MG63 (cell line): ENCODE results near the gene RAB22A. TPM values are rescaled to one million over a fixed set of nuclear protein-coding genes. Genes with fewer than 3 reads are reported as not detected.

Experiments
- DNase-seq: peaks from one replicate; pipeline ENCODE4 v3.0.0-alpha.2; 2020
- H3K27me3 ChIP-seq: fragments of 250-450 bp; sonication (Bioruptor Pico); 2 replicates; pipeline ENCODE4 v1.5.1; 2020; ENCODE audit warnings: mild to moderate bottlenecking, moderate library complexity
- H3K36me3 ChIP-seq: fragments of 250-450 bp; sonication (Bioruptor Pico); 2 replicates; pipeline ENCODE4 v1.5.1; 2020; ENCODE audit warnings: mild to moderate bottlenecking, moderate library complexity
- H3K4me3 ChIP-seq: fragments of 250-450 bp; sonication (Bioruptor Pico); 2 replicates; pipeline ENCODE4 v1.5.1; 2020; ENCODE audit warnings: mild to moderate bottlenecking, moderate library complexity
- H3K9me3 ChIP-seq: fragments of 250-450 bp; sonication (Bioruptor Pico); 2 replicates; pipeline ENCODE4 v1.5.1; 2020; ENCODE audit warnings: mild to moderate bottlenecking, moderate library complexity
- total RNA-seq: library from RNA; depleted of rRNA; stranded (reverse); fragments of >200 nt; shearing (Covaris generic); gene quantifications from 2 replicates; pipeline ENCODE4 v1.2.3, GENCODE V29; 2014; ENCODE audit warnings: low replicate concordance

The RAB22A gene
- total RNA-seq, 1 experiment from 2014 or later = 14.2 TPM

GRCh38 chr20:58325912-58326311 lies 16.4 kb downstream of the RAB22A start:
- Histone ChIP-seq H3K9me3 (no peaks in the 10 kb centered on the region), H3K4me3 (no peak overlapping the region), H3K36me3 (peaks cover 7% of the 10 kb centered on the region), H3K27me3 (no peaks in the 10 kb centered on the region)
- DNase-seq = no peak

- DNase-seq = no peak
- no peaks in the 10 kb centered on the region for H3K9me3 ChIP-seq
- H3K4me3 ChIP-seq = no peak overlapping the region
- peaks cover 12% of the 10 kb centered on the region for H3K36me3 ChIP-seq
- H3K27me3 ChIP-seq = no peaks in the 10 kb centered on the region
These were observed 17.7 kb downstream of the RAB22A start for GRCh38 chr20:58327211-58327610.

- Histone ChIP-seq H3K9me3 (no peaks in the 10 kb centered on the region), H3K27me3 (no peaks in the 10 kb centered on the region), H3K4me3 (no peak overlapping the region), H3K36me3 (peaks cover 15% of the 10 kb centered on the region)
- no peak for DNase-seq
These were observed 19.3 kb downstream of the RAB22A start for GRCh38 chr20:58328836-58329235.

- Histone ChIP-seq H3K4me3 (no peak overlapping the region), H3K27me3 (no peaks in the 10 kb centered on the region), H3K36me3 (peaks cover 15% of the 10 kb centered on the region), H3K9me3 (no peaks in the 10 kb centered on the region)
- no peak for DNase-seq
These were observed 20.2 kb downstream of the RAB22A start for GRCh38 chr20:58329711-58330110.

GRCh38 chr20:58330249-58330648 lies 20.7 kb downstream of the RAB22A start:
- Histone ChIP-seq H3K9me3 (no peaks in the 10 kb centered on the region), H3K36me3 (peaks cover 15% of the 10 kb centered on the region), H3K27me3 (no peaks in the 10 kb centered on the region), H3K4me3 (no peak overlapping the region)
- DNase-seq = no peak

GRCh38 chr20:58330687-58331086 lies 21.2 kb downstream of the RAB22A start:
- H3K4me3 ChIP-seq = no peak overlapping the region
- peaks cover 12% of the 10 kb centered on the region for H3K36me3 ChIP-seq
- H3K9me3 ChIP-seq = no peaks in the 10 kb centered on the region
- DNase-seq = no peak
- H3K27me3 ChIP-seq = no peaks in the 10 kb centered on the region

- peaks cover 11% of the 10 kb centered on the region for H3K36me3 ChIP-seq
- no peaks in the 10 kb centered on the region for H3K9me3 ChIP-seq
- H3K4me3 ChIP-seq = no peak overlapping the region
- no peak for DNase-seq
- no peaks in the 10 kb centered on the region for H3K27me3 ChIP-seq
These were observed 22.5 kb downstream of the RAB22A start for GRCh38 chr20:58331961-58332551.

- H3K4me3 ChIP-seq = no peak overlapping the region
- H3K27me3 ChIP-seq = no peaks in the 10 kb centered on the region
- 0 out of 2 replicates have a peak, but pooled peaks cover 2% of the 10 kb centered on the region for H3K9me3 ChIP-seq
- no peak for DNase-seq
- H3K36me3 ChIP-seq = peaks cover 22% of the 10 kb centered on the region
These were observed 30.2 kb downstream of the RAB22A start for GRCh38 chr20:58339741-58340140.

GRCh38 chr20:58340151-58340550 lies 30.6 kb downstream of the RAB22A start:
- Histone ChIP-seq H3K9me3 (0 out of 2 replicates have a peak, but pooled peaks cover 2% of the 10 kb centered on the region), H3K36me3 (peaks cover 22% of the 10 kb centered on the region), H3K27me3 (no peaks in the 10 kb centered on the region), H3K4me3 (no peak overlapping the region)
- DNase-seq = no peak

- H3K4me3 ChIP-seq = no peak overlapping the region
- H3K9me3 ChIP-seq = 0 out of 2 replicates have a peak, but pooled peaks cover 2% of the 10 kb centered on the region
- peak; percentile 22 for DNase-seq
- peaks cover 28% of the 10 kb centered on the region for H3K36me3 ChIP-seq
- H3K27me3 ChIP-seq = no peaks in the 10 kb centered on the region
These were observed 31.3 kb downstream of the RAB22A start for GRCh38 chr20:58340853-58341252.

- 0 out of 2 replicates have a peak, but pooled peaks cover 2% of the 10 kb centered on the region for H3K9me3 ChIP-seq
- DNase-seq = no peak
- H3K4me3 ChIP-seq = no peak overlapping the region
- H3K36me3 ChIP-seq = peaks cover 43% of the 10 kb centered on the region
- H3K27me3 ChIP-seq = no peaks in the 10 kb centered on the region
These were observed 32.8 kb downstream of the RAB22A start for GRCh38 chr20:58342104-58342945.

- no peaks in the 10 kb centered on the region for H3K27me3 ChIP-seq
- no peaks in the 10 kb centered on the region for H3K9me3 ChIP-seq
- H3K36me3 ChIP-seq = peaks cover 46% of the 10 kb centered on the region
- no peak for DNase-seq
- no peak overlapping the region for H3K4me3 ChIP-seq
These were observed 35.2 kb downstream of the RAB22A start for GRCh38 chr20:58344741-58345140.

- Histone ChIP-seq H3K27me3 (no peaks in the 10 kb centered on the region), H3K36me3 (peaks cover 45% of the 10 kb centered on the region)
- DNase-seq = no peak
These were observed 40.1 kb downstream of the RAB22A start for GRCh38 chr20:58349570-58349969.

GRCh38 chr20:58352468-58352867 lies 43.0 kb downstream of the RAB22A start:
- Histone ChIP-seq H3K4me3 (no peak overlapping the region), H3K27me3 (no peaks in the 10 kb centered on the region), H3K9me3 (no peaks in the 10 kb centered on the region), H3K36me3 (peaks cover 37% of the 10 kb centered on the region)
- no peak for DNase-seq

More at GRCh38 chr20:58349570-58349969, 40.1 kb downstream of the RAB22A start:
- Histone ChIP-seq H3K4me3 (no peak overlapping the region), H3K9me3 (no peaks in the 10 kb centered on the region)

GRCh38 chr20:58359441-58359840 lies 49.9 kb downstream of the RAB22A start:
- Histone ChIP-seq H3K9me3 (no peaks in the 10 kb centered on the region), H3K27me3 (no peaks in the 10 kb centered on the region), H3K4me3 (no peak overlapping the region), H3K36me3 (peaks cover 61% of the 10 kb centered on the region)
- no peak for DNase-seq

- no peak overlapping the region for H3K4me3 ChIP-seq
- no peaks in the 10 kb centered on the region for H3K9me3 ChIP-seq
- no peak for DNase-seq
- H3K27me3 ChIP-seq = no peaks in the 10 kb centered on the region
- H3K36me3 ChIP-seq = peaks cover 59% of the 10 kb centered on the region
These were observed 51.4 kb downstream of the RAB22A start for GRCh38 chr20:58360936-58361335.

GRCh38 chr20:58361481-58362205 lies 52.1 kb downstream of the RAB22A start:
- DNase-seq = no peak

More at GRCh38 chr20:58361481-58362205, 52.1 kb downstream of the RAB22A start:
- Histone ChIP-seq H3K4me3 (no peak overlapping the region), H3K9me3 (no peaks in the 10 kb centered on the region), H3K27me3 (no peaks in the 10 kb centered on the region), H3K36me3 (peaks cover 59% of the 10 kb centered on the region)
